Stomach (tissue), 9 donors: ENCODE results near the gene PCGF2. TPM values are rescaled to one million over a fixed set of nuclear protein-coding genes. Genes with fewer than 3 reads are reported as not detected.
"Not testable (repeated sequence)": the region's sequence is repeated elsewhere in the genome, so short reads cannot be mapped to it uniquely, and the experiment has no call there.

Experiments used
- DNase-seq, 2 donors: peaks; one replicate each; pipeline versions ENCODE4 v3.0.0 to v3.0.0-alpha.2; 2013 to 2019
- H3K27ac ChIP-seq, 5 donors: fragments of 200-600 bp in 4 of 5; sonication (generic) in 4 of 5; one replicate each; pipeline ENCODE4 v1.5.1; 2013 to 2019; ENCODE audit warnings: mild to moderate bottlenecking in 1 of 5, moderate library complexity in 1 of 5
- H3K27me3 ChIP-seq, 3 donors: fragments of 200-600 bp; sonication (generic); one replicate each; pipeline ENCODE4 v1.5.1; 2017 to 2019; ENCODE audit warnings: mixed run types in 1 of 3
- H3K36me3 ChIP-seq, 4 donors: fragments of 200-600 bp; sonication (generic); 1 replicate in 3 of 4; 2 replicates in 1 of 4; pipeline ENCODE4 v1.5.1; 2016 to 2019
- H3K4me1 ChIP-seq, 4 donors: fragments of 200-600 bp; sonication (generic); one replicate each; pipeline ENCODE4 v1.5.1; 2016 to 2019
- H3K4me3 ChIP-seq, 4 donors: fragments of 200-600 bp; sonication (generic) in 3 of 4; one replicate each; pipeline ENCODE4 v1.5.1; 2016 to 2019; ENCODE audit warnings: mild to moderate bottlenecking in 1 of 4
- H3K9me3 ChIP-seq, 4 donors: fragments of 200-600 bp; sonication (generic); one replicate each; pipeline ENCODE4 v1.5.1; 2016 to 2019
- CTCF ChIP-seq, 7 experiments: fragments of 450-650 bp in 4 of 7; fragments of 200-600 bp in 3 of 7; sonication (generic) in 3 of 7; IDR thresholded peaks; one replicate each; pipeline ENCODE4 v1.5.1; 2016 to 2019; ENCODE audit warnings: antibody characterized with exemption in 7 of 7, control low read depth in 2 of 7, mild to moderate bottlenecking in 1 of 7
- EP300 ChIP-seq: sonication (generic); formaldehyde crosslinking; IDR thresholded peaks from one replicate; pipeline ENCODE4 v1.6.1; 2017; ENCODE audit warnings: antibody characterized with exemption
- POLR2A ChIP-seq, 4 donors: fragments of 450-650 bp; IDR thresholded peaks; one replicate each; pipeline ENCODE4 v1.6.1; 2016; ENCODE audit warnings: antibody characterized with exemption in 4 of 4, control low read depth in 2 of 4, mild to moderate bottlenecking in 1 of 4, moderate library complexity in 1 of 4
- POLR2AphosphoS5 ChIP-seq, 3 donors: sonication (generic); formaldehyde crosslinking; IDR thresholded peaks; one replicate each; pipeline ENCODE4 v1.6.1; 2016; ENCODE audit warnings: antibody characterized with exemption in 3 of 3
- WGBS, 5 donors: extraction: QIAGEN DNeasy Blood & Tissue Kit in 3 of 5; methylation state at CpG; one replicate each; pipeline versions ENCODE4 v1.1.5 to v1.1.7; 2013 to 2018; 5-methylcytosine and 5-hydroxymethylcytosine counted together
- intact Hi-C: fragments of 100-400 bp; cut with DNase I; formaldehyde crosslinking; loops from one replicate; pipeline ENCODE4 v1.15.1; 2023; ENCODE audit warnings: low total_unique reads
- polyA plus RNA-seq, 3 donors: library from polyadenylated mRNA; stranded (reverse); fragments of 200-250 nt; gene quantifications; one replicate each; pipeline ENCODE4 v1.2.3, GENCODE V29; 2013
- total RNA-seq, 5 donors: library from RNA; depleted of rRNA; stranded (reverse); fragments of >200 nt; gene quantifications; one replicate each; pipeline versions ENCODE4 v1.1.0 to v1.2.3, GENCODE V29; 2014 to 2016
- donor health status: healthy with polysubstance abuse.
- donor health status: Bipolar disorder and iron deficiency.
- donor health status: healthy.

The PCGF2 gene
- total and polyA plus RNA-seq, 8 donors: 5.8 to 62.8 (median 27.6) TPM

DNA sequence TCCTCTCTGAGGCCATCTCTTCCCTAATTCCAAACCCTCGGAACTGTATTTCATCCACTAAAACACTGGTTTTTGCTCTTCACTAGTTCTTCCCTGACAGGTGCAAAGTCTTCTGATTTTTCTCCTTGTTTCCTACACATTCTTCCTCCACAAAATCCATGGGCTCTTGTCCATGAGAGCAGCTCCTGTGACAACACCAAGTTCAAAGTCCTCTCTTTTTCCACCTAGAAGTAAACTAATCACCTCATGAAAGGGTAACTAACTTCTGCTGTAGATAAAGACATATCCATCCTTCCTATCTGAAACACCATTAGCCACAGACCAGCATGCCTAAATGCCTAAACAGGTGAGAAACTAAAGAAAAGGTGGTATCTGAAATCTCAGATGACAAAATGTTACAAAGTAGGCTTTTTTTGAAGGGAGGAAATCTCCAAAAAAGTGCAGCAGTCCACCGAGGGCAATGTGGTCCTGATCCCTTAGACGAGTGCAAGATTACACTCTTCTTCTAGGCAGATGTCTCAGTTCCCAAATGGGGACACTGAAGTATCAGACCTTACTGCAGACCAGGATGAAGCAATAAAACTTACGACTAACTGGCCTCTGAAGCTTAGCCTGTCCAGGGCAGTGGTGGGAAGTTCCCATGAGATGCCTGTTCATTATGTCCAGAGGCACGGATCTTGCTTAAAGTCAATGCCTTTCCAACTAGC lies 48.5 kb upstream of the PCGF2 start:
- H3K36me3 ChIP-seq: peaks cover 2 to 34% (median 28%) of the 10 kb centered on the region in 4 donors
- no peaks in the 10 kb centered on the region for H3K9me3 ChIP-seq
- peak overlapping the region in 1 of 5 donors; percentile 99 for H3K27ac ChIP-seq
- no peak overlapping the region for H3K4me3 ChIP-seq
- 62 to 74% (median 70%) methylated on average over 5 of the region's 5 CpGs for WGBS, 5 donors
- H3K4me1 ChIP-seq: peaks cover 27 to 52% (median 34%) of the 10 kb centered on the region in 4 donors
- no peak for DNase-seq
- intact Hi-C loops: no loop called here
- no peaks in the 10 kb centered on the region for H3K27me3 ChIP-seq
- no peak for TF ChIP-seq EP300
- no peak for TF ChIP-seq POLR2AphosphoS5 (IDR thresholded peaks at IDR 0.05)
- TF ChIP-seq CTCF (IDR thresholded peaks at IDR 0.05): no peak
- no peak for TF ChIP-seq POLR2A (IDR thresholded peaks at IDR 0.05)

GRCh38 chr17:38794221-38794620 lies 46.1 kb upstream of the PCGF2 start:
- no peaks in the 10 kb centered on the region for H3K9me3 ChIP-seq
- H3K4me1 ChIP-seq: peaks cover 22 to 57% (median 38%) of the 10 kb centered on the region in 4 donors
- no peak overlapping the region for H3K27ac ChIP-seq
- no peaks in the 10 kb centered on the region for H3K27me3 ChIP-seq
- no peak overlapping the region for H3K4me3 ChIP-seq
- WGBS, 5 donors: 91 to 94% (median 94%) methylated on average over 5 of the region's 5 CpGs
- H3K36me3 ChIP-seq: peaks cover 0 to 27% (median 21%) of the 10 kb centered on the region in 4 donors
- intact Hi-C loops: no loop called here
- no peak for DNase-seq
- TF ChIP-seq CTCF (IDR thresholded peaks at IDR 0.05): no peak
- no peak for TF ChIP-seq POLR2AphosphoS5 (IDR thresholded peaks at IDR 0.05)
- no peak for TF ChIP-seq EP300
- TF ChIP-seq POLR2A (IDR thresholded peaks at IDR 0.05): no peak

DNA sequence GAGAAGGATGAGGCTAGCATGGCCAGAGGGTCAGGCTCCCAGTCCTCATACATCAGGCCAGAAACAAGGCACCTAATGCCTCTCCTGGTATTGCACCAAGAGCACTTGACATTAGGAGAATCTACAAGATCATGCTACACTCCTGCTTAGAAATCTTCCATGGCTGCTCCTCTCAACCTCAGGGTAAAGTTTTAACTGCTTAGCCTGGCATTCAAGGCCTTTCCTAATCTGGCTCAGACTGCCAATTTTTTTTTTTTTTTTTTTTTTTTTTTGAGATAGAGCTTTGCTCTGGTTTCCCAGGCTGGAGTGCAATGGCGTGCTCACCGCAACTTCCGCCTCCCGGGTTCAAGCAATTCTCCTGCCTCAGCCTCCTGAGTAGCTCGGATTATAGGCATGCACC lies 43.0 kb upstream of the PCGF2 start:
- 84 to 100% (median 95%) methylated on average over 5 of the region's 5 CpGs for WGBS, 5 donors
- no peak for TF ChIP-seq CTCF (IDR thresholded peaks at IDR 0.05)
- TF ChIP-seq POLR2A (IDR thresholded peaks at IDR 0.05): no peak
- H3K9me3 ChIP-seq: no peaks in the 10 kb centered on the region
- H3K27ac ChIP-seq: no peak overlapping the region
- DNase-seq: no peak
- H3K4me3 ChIP-seq: no peak overlapping the region
- intact Hi-C loops: no loop called here
- H3K36me3 ChIP-seq: peaks cover 5 to 32% (median 28%) of the 10 kb centered on the region in 4 donors
- peaks cover 0 to 35% (median 12%) of the 10 kb centered on the region in 4 donors for H3K4me1 ChIP-seq
- no peaks in the 10 kb centered on the region for H3K27me3 ChIP-seq

GRCh38 chr17:38790148-38790707 lies 42.1 kb upstream of the PCGF2 start:
- intact Hi-C loops, H3K27me3 ChIP-seq, DNase-seq, H3K27ac ChIP-seq, H3K9me3 ChIP-seq, H3K4me3 ChIP-seq: not testable (repeated sequence)
- peaks cover 12 to 33% (median 30%) of the 10 kb centered on the region in 4 donors for H3K36me3 ChIP-seq
- WGBS, 5 donors: 56 to 74% (median 71%) methylated on average over 13 of the region's 13 CpGs
- H3K4me1 ChIP-seq: peaks cover 0 to 26% (median 10%) of the 10 kb centered on the region in 4 donors

DNA sequence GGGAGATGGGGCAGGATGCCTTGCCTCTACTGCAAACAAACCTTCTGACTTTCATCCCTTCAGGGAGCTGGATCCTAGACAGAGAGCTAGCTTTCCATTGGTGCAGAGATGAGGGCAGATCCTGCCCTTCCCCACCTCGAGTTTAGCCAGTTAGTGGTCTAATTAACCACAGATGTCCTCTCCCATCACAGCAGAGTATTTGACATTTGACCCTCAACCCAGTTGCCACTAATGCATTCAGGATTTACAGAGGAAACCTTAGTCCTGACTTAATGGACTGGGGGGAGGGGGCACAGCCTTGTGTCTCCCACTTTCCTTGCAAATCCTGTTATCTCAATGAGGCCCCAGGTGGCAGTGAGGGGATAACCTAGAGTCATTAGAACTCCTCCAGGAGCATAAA lies 41.0 kb upstream of the PCGF2 start:
- H3K4me3 ChIP-seq: no peak overlapping the region
- no peak overlapping the region for H3K27ac ChIP-seq
- H3K27me3 ChIP-seq: no peaks in the 10 kb centered on the region
- no peak for TF ChIP-seq EP300
- no peak for TF ChIP-seq CTCF (IDR thresholded peaks at IDR 0.05)
- no peak for TF ChIP-seq POLR2A (IDR thresholded peaks at IDR 0.05)
- no peak for TF ChIP-seq POLR2AphosphoS5 (IDR thresholded peaks at IDR 0.05)
- no peaks in the 10 kb centered on the region for H3K9me3 ChIP-seq
- intact Hi-C loops: no loop called here
- H3K4me1 ChIP-seq: peaks cover 0 to 24% (median 10%) of the 10 kb centered on the region in 4 donors
- WGBS, 5 donors: 11 to 23% (median 18%) methylated on average over 1 of the region's 1 CpG
- DNase-seq: no peak
- peaks cover 22 to 42% (median 40%) of the 10 kb centered on the region in 4 donors for H3K36me3 ChIP-seq

GRCh38 chr17:38787999-38788398 lies 39.9 kb upstream of the PCGF2 start:
- Histone ChIP-seq H3K4me1 (peaks cover 0 to 24% (median 10%) of the 10 kb centered on the region in 4 donors), H3K36me3 (peaks cover 33 to 54% (median 46%) of the 10 kb centered on the region in 4 donors)
- H3K4me3 ChIP-seq, H3K9me3 ChIP-seq, DNase-seq, H3K27ac ChIP-seq, H3K27me3 ChIP-seq, intact Hi-C loops: not testable (repeated sequence)
- 95 to 99% (median 98%) methylated on average over 4 of the region's 4 CpGs for WGBS, 5 donors
